Subcutaneous abdominal adipose tissue (tissue), 5 donors: ENCODE measurements around the gene REXO1.
A peak's percentile ranks its signal among the peaks of the same experiment; 100 is the strongest.

Experiments
- H3K27ac ChIP-seq: one replicate; pipeline ENCODE4 v1.7.0; 2013; ENCODE audit warnings: low read depth, mild to moderate bottlenecking, inconsistent platforms, low read length, moderate library complexity
- H3K27me3 ChIP-seq, 5 donors: one replicate each; pipeline ENCODE4 v1.7.0; 2013; ENCODE audit warnings: low read length in 5 of 5, inconsistent platforms in 1 of 5; ENCODE audit not compliant: control insufficient read depth in 5 of 5, insufficient read depth in 4 of 5
- H3K36me3 ChIP-seq, 5 donors: one replicate each; pipeline ENCODE4 v1.7.0; 2013; ENCODE audit warnings: low read length in 5 of 5; ENCODE audit not compliant: control insufficient read depth in 5 of 5, insufficient read depth in 5 of 5
- H3K4me1 ChIP-seq, 5 donors: one replicate each; pipeline ENCODE4 v1.7.0; 2013; ENCODE audit warnings: low read length in 5 of 5, mild to moderate bottlenecking in 3 of 5, moderate library complexity in 1 of 5; ENCODE audit not compliant: control insufficient read depth in 5 of 5, insufficient read depth in 5 of 5
- H3K4me3 ChIP-seq, 5 donors: one replicate each; pipeline ENCODE4 v1.7.0; 2013; ENCODE audit warnings: low read length in 5 of 5, low read depth in 1 of 5
- H3K9ac ChIP-seq, 5 donors: one replicate each; pipeline ENCODE4 v1.7.0; 2013; ENCODE audit warnings: low read length in 5 of 5, mild to moderate bottlenecking in 4 of 5, moderate library complexity in 3 of 5
- H3K9me3 ChIP-seq, 5 donors: one replicate each; pipeline ENCODE4 v1.7.0; 2013; ENCODE audit warnings: low read length in 5 of 5; ENCODE audit not compliant: control insufficient read depth in 5 of 5
- donor health status: healthy.
- donor health status: healthy.
- donor health status: healthy.
- donor health status: healthy.
- donor health status: healthy.

Gene REXO1

GRCh38 chr19:1850809-1851653, 2.7 kb upstream of the REXO1 start:
- Histone ChIP-seq H3K36me3 (peaks cover 0 to under 1% (median 0%) of the 10 kb centered on the region in 5 donors), H3K27me3 (peaks cover 0 to 6% (median 5%) of the 10 kb centered on the region in 5 donors), H3K9ac (no peak overlapping the region), H3K9me3 (no peaks in the 10 kb centered on the region), H3K4me3 (no peak overlapping the region), H3K4me1 (peaks cover 15 to 53% (median 40%) of the 10 kb centered on the region in 5 donors), H3K27ac (no peak overlapping the region)

- peaks cover 0 to 6% (median 0%) of the 10 kb centered on the region in 5 donors for H3K27me3 ChIP-seq
- no peaks in the 10 kb centered on the region for H3K9me3 ChIP-seq
- no peak overlapping the region for H3K27ac ChIP-seq
- H3K4me1 ChIP-seq, result peaks cover 16 to 53% (median 42%) of the 10 kb centered on the region in 5 donors
- no peak overlapping the region for H3K4me3 ChIP-seq
- peaks cover 0 to 10% (median 4%) of the 10 kb centered on the region in 5 donors for H3K36me3 ChIP-seq
- no peak overlapping the region for H3K9ac ChIP-seq
These were observed 1.7 kb upstream of the REXO1 start for GRCh38 chr19:1849886-1850398.

- no peak overlapping the region for H3K9ac ChIP-seq
- peaks cover 16 to 53% (median 44%) of the 10 kb centered on the region in 5 donors for H3K4me1 ChIP-seq
- H3K36me3 ChIP-seq, result peaks cover 0 to 10% (median 5%) of the 10 kb centered on the region in 5 donors
- H3K27me3 ChIP-seq, result peaks cover 0 to 6% (median 0%) of the 10 kb centered on the region in 5 donors
- H3K4me3 ChIP-seq, result peak overlapping the region in 1 of 5 donors; percentile 86
- peak overlapping the region; percentile 93 for H3K27ac ChIP-seq
- H3K9me3 ChIP-seq, result no peaks in the 10 kb centered on the region
These were observed 820 bp upstream of the REXO1 start for GRCh38 chr19:1849132-1849474.

DNA sequence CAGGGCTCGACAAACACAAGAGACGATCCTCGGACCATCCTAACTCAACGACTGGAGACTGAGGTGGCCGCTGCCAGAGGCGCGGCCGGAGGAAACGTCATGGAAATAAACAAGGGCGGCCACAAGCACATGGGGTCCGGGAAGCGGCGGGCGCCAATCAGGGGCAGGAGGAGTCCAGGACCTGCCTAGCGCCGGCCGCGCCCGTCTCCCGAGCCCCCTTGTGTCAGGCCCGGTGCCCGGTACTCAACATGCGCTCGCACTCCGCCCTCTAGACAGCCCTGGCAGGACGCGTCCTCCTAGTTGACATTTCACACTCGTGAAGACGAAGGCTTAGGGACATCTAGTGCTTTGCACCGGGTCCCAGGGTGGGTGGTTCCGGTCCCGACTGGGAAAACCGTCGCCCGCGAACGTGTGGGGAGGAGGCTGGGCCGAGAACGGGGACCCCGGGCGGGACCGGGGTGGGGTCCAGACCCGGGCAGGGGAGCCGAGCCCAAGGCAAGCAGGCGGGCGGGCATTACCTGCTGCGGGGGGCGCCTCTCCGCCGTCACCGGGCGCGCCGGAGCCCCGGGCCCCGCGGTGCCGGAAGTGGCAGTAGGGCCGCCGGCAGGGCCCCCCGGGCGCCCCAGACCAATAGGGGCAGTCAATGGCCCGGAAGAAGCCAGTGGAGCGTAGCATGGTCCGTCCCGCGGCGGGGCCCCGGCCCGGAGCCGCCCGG, 442 bp downstream of the REXO1 start:
- Histone ChIP-seq H3K27me3 (peaks cover 0 to 6% (median 0%) of the 10 kb centered on the region in 5 donors), H3K27ac (peak overlapping the region; percentile 93), H3K4me3 (peak overlapping the region; percentile 84 to 93 (median 90)), H3K36me3 (peaks cover 0 to 11% (median 7%) of the 10 kb centered on the region in 5 donors), H3K9me3 (no peaks in the 10 kb centered on the region), H3K4me1 (peaks cover 16 to 50% (median 43%) of the 10 kb centered on the region in 5 donors), H3K9ac (peak overlapping the region; percentile 81 to 99 (median 97))

DNA sequence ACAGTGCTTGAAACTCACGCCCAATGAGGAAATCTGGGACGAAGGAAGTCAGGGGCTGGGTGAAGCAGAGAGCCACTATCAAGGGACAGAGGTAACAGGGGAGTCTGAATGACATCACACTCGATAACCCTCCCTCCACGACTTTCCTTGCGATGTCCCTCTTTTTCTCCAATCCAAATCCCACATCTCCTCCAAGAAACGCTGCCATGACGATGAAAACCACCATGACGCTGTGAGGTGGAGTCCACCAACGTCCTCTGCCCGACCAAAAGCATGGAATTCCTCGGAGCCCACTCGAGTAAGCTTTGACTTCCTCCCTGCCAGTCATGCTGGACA, 967 bp downstream of the REXO1 start:
- Histone ChIP-seq H3K36me3 (peaks cover 0 to 11% (median 7%) of the 10 kb centered on the region in 5 donors), H3K9me3 (no peaks in the 10 kb centered on the region), H3K9ac (peak overlapping the region; percentile 81 to 99 (median 97)), H3K4me1 (peaks cover 16 to 52% (median 48%) of the 10 kb centered on the region in 5 donors), H3K4me3 (peak overlapping the region; percentile 84 to 93 (median 90)), H3K27me3 (peaks cover 0 to 6% (median 0%) of the 10 kb centered on the region in 5 donors), H3K27ac (peak overlapping the region; percentile 93)

GRCh38 chr19:1846517-1847204, 1.6 kb downstream of the REXO1 start:
- Histone ChIP-seq H3K9ac (peak overlapping the region; percentile 81 to 99 (median 97)), H3K4me1 (peaks cover 16 to 59% (median 52%) of the 10 kb centered on the region in 5 donors), H3K4me3 (peak overlapping the region; percentile 84 to 93 (median 90)), H3K36me3 (peaks cover 0 to 11% (median 7%) of the 10 kb centered on the region in 5 donors), H3K27me3 (peaks cover 0 to 6% (median 0%) of the 10 kb centered on the region in 5 donors), H3K9me3 (no peaks in the 10 kb centered on the region), H3K27ac (peak overlapping the region; percentile 93)

DNA sequence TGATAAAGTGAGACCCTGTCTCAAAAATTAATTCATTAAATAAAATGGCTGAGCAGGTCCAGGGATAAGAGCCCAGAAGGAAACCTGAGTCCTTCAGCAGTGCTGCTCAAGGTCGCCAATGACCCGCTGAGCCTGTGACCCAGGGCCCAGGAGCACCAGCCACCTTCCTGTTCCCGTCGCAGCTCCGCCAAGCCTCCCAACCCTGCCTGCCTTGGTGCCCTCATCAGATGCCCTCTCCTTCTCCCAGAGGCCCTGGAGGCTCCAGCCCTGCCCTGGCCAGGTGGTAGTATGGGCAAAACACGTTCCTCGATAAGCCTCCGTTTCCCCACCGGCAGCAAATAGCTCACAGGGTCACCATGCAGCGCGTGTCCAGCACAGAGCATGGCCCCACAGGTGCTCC, 2.6 kb downstream of the REXO1 start:
- Histone ChIP-seq H3K27me3 (no peaks in the 10 kb centered on the region), H3K27ac (no peak overlapping the region), H3K4me3 (no peak overlapping the region), H3K9me3 (no peaks in the 10 kb centered on the region), H3K9ac (peak overlapping the region in 1 of 5 donors; percentile 0), H3K36me3 (peaks cover 0 to 11% (median 7%) of the 10 kb centered on the region in 5 donors), H3K4me1 (peaks cover 16 to 69% (median 62%) of the 10 kb centered on the region in 5 donors)

- peaks cover 18 to 74% (median 68%) of the 10 kb centered on the region in 5 donors for H3K4me1 ChIP-seq
- no peaks in the 10 kb centered on the region for H3K27me3 ChIP-seq
- no peak overlapping the region for H3K9ac ChIP-seq
- H3K36me3 ChIP-seq, result peaks cover 0 to 11% (median 7%) of the 10 kb centered on the region in 5 donors
- H3K4me3 ChIP-seq, result no peak overlapping the region
- no peak overlapping the region for H3K27ac ChIP-seq
- no peaks in the 10 kb centered on the region for H3K9me3 ChIP-seq
These were observed 3.2 kb downstream of the REXO1 start for GRCh38 chr19:1845125-1845515.

- H3K4me3 ChIP-seq, result no peak overlapping the region
- H3K9me3 ChIP-seq, result no peaks in the 10 kb centered on the region
- H3K4me1 ChIP-seq, result peaks cover 18 to 79% (median 73%) of the 10 kb centered on the region in 5 donors
- H3K27ac ChIP-seq, result no peak overlapping the region
- H3K27me3 ChIP-seq, result no peaks in the 10 kb centered on the region
- peaks cover 0 to 14% (median 7%) of the 10 kb centered on the region in 5 donors for H3K36me3 ChIP-seq
- peak overlapping the region in 1 of 5 donors; percentile 26 for H3K9ac ChIP-seq
These were observed 3.7 kb downstream of the REXO1 start for GRCh38 chr19:1844513-1845124.
